Esophagus squamous epithelium (tissue), 5 donors: ENCODE measurements around the gene SEMA5A. TPM values are rescaled to one million over a fixed set of nuclear protein-coding genes. Genes with fewer than 3 reads are reported as not detected.
A peak's percentile ranks its signal among the peaks of the same experiment; 100 is the strongest.

Experiments
- DNase-seq: peaks from one replicate; lab custom pipeline; 2025; lab: John Stamatoyannopoulos, UW
- H3K27ac ChIP-seq, 4 donors: fragments of 200-600 bp; sonication (generic); one replicate each; pipeline ENCODE4 v1.5.1; 2016 to 2019; ENCODE audit warnings: mild to moderate bottlenecking in 1 of 4
- H3K27me3 ChIP-seq, 4 donors: fragments of 200-600 bp; sonication (generic); 1 replicate in 3 of 4; 2 replicates in 1 of 4; pipeline versions ENCODE4 v1.5.1 to v1.6.0; 2017 to 2021; ENCODE audit warnings: antibody characterized with exemption in 1 of 4
- H3K36me3 ChIP-seq, 3 donors: fragments of 200-600 bp; sonication (generic); one replicate each; pipeline ENCODE4 v1.5.1; 2016 to 2019
- H3K4me1 ChIP-seq, 3 donors: fragments of 200-600 bp; sonication (generic); one replicate each; pipeline ENCODE4 v1.5.1; 2017 to 2019
- H3K4me3 ChIP-seq, 4 donors: fragments of 200-600 bp; sonication (generic); 1 replicate in 3 of 4; 2 replicates in 1 of 4; pipeline ENCODE4 v1.5.1; 2016 to 2019; ENCODE audit warnings: mild to moderate bottlenecking in 2 of 4, moderate library complexity in 1 of 4
- H3K9me3 ChIP-seq, 3 donors: fragments of 200-600 bp; sonication (generic); one replicate each; pipeline ENCODE4 v1.5.1; 2016 to 2019
- CTCF ChIP-seq, 6 experiments: fragments of 450-650 bp in 4 of 6; fragments of 200-600 bp in 2 of 6; sonication (generic) in 2 of 6; IDR thresholded peaks; one replicate each; pipeline ENCODE4 v1.5.1; 2016 to 2019; ENCODE audit warnings: antibody characterized with exemption in 6 of 6, mild to moderate bottlenecking in 4 of 6, moderate library complexity in 4 of 6
- POLR2A ChIP-seq, 4 donors: fragments of 450-650 bp; IDR thresholded peaks; one replicate each; pipeline ENCODE4 v1.6.1; 2017; ENCODE audit warnings: antibody characterized with exemption in 4 of 4, mild to moderate bottlenecking in 4 of 4, moderate library complexity in 3 of 4
- WGBS, 2 donors: methylation state at CpG; one replicate each; pipeline ENCODE4 v1.1.5; 2018; 5-methylcytosine and 5-hydroxymethylcytosine counted together
- intact Hi-C: fragments of 100-400 bp; cut with DNase I; formaldehyde crosslinking; loops from one replicate; pipeline ENCODE4 v1.15.0; 2022
- total RNA-seq, 4 donors: library from RNA; depleted of rRNA; stranded (reverse); fragments of >200 nt; gene quantifications; one replicate each; pipeline ENCODE4 v1.1.0, GENCODE V29; 2016
- donor health status: DM: yes; HTN: yes; CAD: no.

Gene SEMA5A
- total RNA-seq, 4 donors from 2014 or later, result 3.9 to 9.4 (median 8.4) TPM

GRCh38 chr5:9121597-9121996 is 424.3 kb downstream of the SEMA5A start:
- DNase-seq, result no peak
- H3K27me3 ChIP-seq, result no peaks in the 10 kb centered on the region

GRCh38 chr5:9118852-9119251 is 427.0 kb downstream of the SEMA5A start:
- Histone ChIP-seq H3K27me3 (no peaks in the 10 kb centered on the region), H3K4me1 (peaks cover 0 to 8% (median 2%) of the 10 kb centered on the region in 3 donors), H3K36me3 (peaks cover 0 to 9% (median 0%) of the 10 kb centered on the region in 3 donors), H3K4me3 (no peak overlapping the region), H3K27ac (no peak overlapping the region), H3K9me3 (no peaks in the 10 kb centered on the region)
- WGBS, 2 donors, result 86 to 94% methylated on average over 17 to 18 of the region's 22 CpGs
- DNase-seq, result no peak
- intact Hi-C loops, result no loop called here
- no peak for TF ChIP-seq CTCF (IDR thresholded peaks at IDR 0.05)
- no peak for TF ChIP-seq POLR2A (IDR thresholded peaks at IDR 0.05)

More at GRCh38 chr5:9121597-9121996, 424.3 kb downstream of the SEMA5A start:
- no peaks in the 10 kb centered on the region for H3K9me3 ChIP-seq
- H3K4me3 ChIP-seq, result no peak overlapping the region
- no peak overlapping the region for H3K27ac ChIP-seq
- 38 to 53% methylated on average over 1 of the region's 1 CpG for WGBS, 2 donors
- intact Hi-C loops, result no loop called here
- H3K4me1 ChIP-seq, result peaks cover 0 to 14% (median 4%) of the 10 kb centered on the region in 3 donors
- H3K36me3 ChIP-seq, result peaks cover 0 to 9% (median 0%) of the 10 kb centered on the region in 3 donors
- no peak for TF ChIP-seq POLR2A (IDR thresholded peaks at IDR 0.05)
- TF ChIP-seq CTCF (IDR thresholded peaks at IDR 0.05), result no peak

GRCh38 chr5:9115093-9115492 is 430.8 kb downstream of the SEMA5A start:
- H3K4me3 ChIP-seq, result no peak overlapping the region
- TF ChIP-seq CTCF (IDR thresholded peaks at IDR 0.05), result no peak
- no peak for TF ChIP-seq POLR2A (IDR thresholded peaks at IDR 0.05)
- peaks cover 0 to 9% (median 0%) of the 10 kb centered on the region in 3 donors for H3K36me3 ChIP-seq
- H3K27me3 ChIP-seq, result no peaks in the 10 kb centered on the region
- no peak for DNase-seq
- H3K4me1 ChIP-seq, result peaks cover 0 to 14% (median 4%) of the 10 kb centered on the region in 3 donors
- no peaks in the 10 kb centered on the region for H3K9me3 ChIP-seq
- H3K27ac ChIP-seq, result no peak overlapping the region
- 24 to 53% methylated on average over 1 of the region's 1 CpG for WGBS, 2 donors
- intact Hi-C loops, result no loop called here

- peaks cover 0 to 14% (median 4%) of the 10 kb centered on the region in 3 donors for H3K4me1 ChIP-seq
- H3K27ac ChIP-seq, result peak overlapping the region in 3 of 4 donors; percentile 17 to 46 (median 31)
- no peak for TF ChIP-seq POLR2A (IDR thresholded peaks at IDR 0.05)
- H3K36me3 ChIP-seq, result peaks cover 0 to under 1% (median 0%) of the 10 kb centered on the region in 3 donors
- H3K27me3 ChIP-seq, result no peaks in the 10 kb centered on the region
- intact Hi-C loops, result no loop called here
- no peak overlapping the region for H3K4me3 ChIP-seq
- no peak for DNase-seq
- no peaks in the 10 kb centered on the region for H3K9me3 ChIP-seq
- WGBS, 2 donors, result 32 to 42% methylated on average over 4 of the region's 4 CpGs
Observed at GRCh38 chr5:9112520-9113291, 433.2 kb downstream of the SEMA5A start.

GRCh38 chr5:9108162-9108561 is 437.7 kb downstream of the SEMA5A start:
- intact Hi-C loops, result no loop called here
- Histone ChIP-seq H3K4me1 (peaks cover 0 to 12% (median 4%) of the 10 kb centered on the region in 3 donors), H3K4me3 (no peak overlapping the region), H3K9me3 (no peaks in the 10 kb centered on the region), H3K36me3 (peaks cover 0 to 9% (median 0%) of the 10 kb centered on the region in 3 donors), H3K27ac (no peak overlapping the region), H3K27me3 (no peaks in the 10 kb centered on the region)
- DNase-seq, result no peak
- WGBS, 2 donors, result 71 to 79% methylated on average over 5 to 6 of the region's 6 CpGs
- TF ChIP-seq CTCF (IDR thresholded peaks at IDR 0.05), result no peak
- TF ChIP-seq POLR2A (IDR thresholded peaks at IDR 0.05), result no peak
